Skeletal muscle satellite cell (primary cell): ENCODE data around the gene PRORP. TPM values are rescaled to one million over a fixed set of nuclear protein-coding genes. Genes with fewer than 3 reads are reported as not detected.
"Not testable (repeated sequence)": the region's sequence is repeated elsewhere in the genome, so short reads cannot be mapped to it uniquely, and the experiment has no call there.

ENCODE experiments used
- H3K27me3 ChIP-seq: 2 replicates; pipeline ENCODE4 v1.7.0; 2013; ENCODE audit warnings: low read length; ENCODE audit not compliant: control insufficient read depth, insufficient read depth
- H3K36me3 ChIP-seq: 2 replicates; pipeline ENCODE4 v1.7.0; 2013; ENCODE audit warnings: mild to moderate bottlenecking, control low read depth, low read length; ENCODE audit not compliant: insufficient read depth
- H3K4me1 ChIP-seq: 2 replicates; pipeline ENCODE4 v1.7.0; 2013; ENCODE audit warnings: low read length; ENCODE audit not compliant: control insufficient read depth, insufficient read depth
- H3K4me2 ChIP-seq: 2 replicates; pipeline ENCODE4 v1.7.0; 2013; ENCODE audit warnings: mild to moderate bottlenecking, low read length
- H3K4me3 ChIP-seq: 2 replicates; pipeline ENCODE4 v1.7.0; 2013; ENCODE audit warnings: low read length
- H3K9ac ChIP-seq: 2 replicates; pipeline ENCODE4 v1.7.0; 2013; ENCODE audit warnings: mild to moderate bottlenecking, low read depth, low read length, moderate library complexity
- H3K9me3 ChIP-seq: replicated peaks from 2 replicates; pipeline ENCODE4 v1.7.0; 2013; ENCODE audit warnings: mild to moderate bottlenecking, control low read depth, low read length
- total RNA-seq: library from RNA; depleted of rRNA; stranded (reverse); fragments of >200 nt; gene quantifications from 2 replicates; pipeline ENCODE4 v1.2.3, GENCODE V29; 2012; rRNA removed

The PRORP gene
- total RNA-seq: 26.0 and 27.1 TPM in 2 replicates

GRCh38 chr14:35121887-35122695 lies at the start of gene PRORP, which contains the start of gene PPP2R3C:
TSS of gene PRORP (plus strand) at chr14:35122552. CDS start at chr14:35123246, 694 bp downstream.
TSS of gene PPP2R3C (minus strand) at chr14:35121990. CDS start at chr14:35121959, 31 bp downstream.
- H3K36me3 ChIP-seq: no peaks in the 10 kb centered on the region
- peaks cover 17% of the 10 kb centered on the region for H3K4me1 ChIP-seq
- H3K9ac ChIP-seq: peak within 1 kb of the TSS; percentile 92
- peak within 1 kb of the TSS; percentile 85 for H3K4me3 ChIP-seq
- H3K27me3 ChIP-seq: no peaks in the 10 kb centered on the region
- H3K9me3 ChIP-seq: no peaks in the 10 kb centered on the region
- H3K4me2 ChIP-seq: peak within 1 kb of the TSS; percentile 86

- H3K4me1 ChIP-seq: no peaks in the 10 kb centered on the region
- H3K9ac ChIP-seq: no peak overlapping the region
- H3K27me3 ChIP-seq: no peaks in the 10 kb centered on the region
- no peak overlapping the region for H3K4me2 ChIP-seq
- H3K4me3 ChIP-seq: no peak overlapping the region
- peaks cover 28% of the 10 kb centered on the region for H3K36me3 ChIP-seq
- H3K9me3 ChIP-seq: no peaks in the 10 kb centered on the region
Measured at GRCh38 chr14:35073486-35073885, 48.9 kb upstream of the PRORP start.

- no peak overlapping the region for H3K4me2 ChIP-seq
- peaks cover 39% of the 10 kb centered on the region for H3K36me3 ChIP-seq
- H3K9me3 ChIP-seq: no peaks in the 10 kb centered on the region
- H3K4me3 ChIP-seq: no peak overlapping the region
- no peak overlapping the region for H3K9ac ChIP-seq
- H3K4me1 ChIP-seq: no peaks in the 10 kb centered on the region
- no peaks in the 10 kb centered on the region for H3K27me3 ChIP-seq
Measured at GRCh38 chr14:35078082-35078481, 44.3 kb upstream of the PRORP start.

- H3K4me1 ChIP-seq: no peaks in the 10 kb centered on the region
- no peak overlapping the region for H3K4me2 ChIP-seq
- H3K9ac ChIP-seq: no peak overlapping the region
- H3K9me3 ChIP-seq: no peaks in the 10 kb centered on the region
- H3K36me3 ChIP-seq: peaks cover 41% of the 10 kb centered on the region
- H3K4me3 ChIP-seq: no peak overlapping the region
- H3K27me3 ChIP-seq: no peaks in the 10 kb centered on the region
Measured at GRCh38 chr14:35079742-35080141, 42.6 kb upstream of the PRORP start.

GRCh38 chr14:35083530-35084150 lies 38.7 kb upstream of the PRORP start:
- Histone ChIP-seq H3K27me3 (no peaks in the 10 kb centered on the region), H3K9me3 (no peaks in the 10 kb centered on the region), H3K4me1 (no peaks in the 10 kb centered on the region), H3K4me2 (no peak overlapping the region), H3K36me3 (peaks cover 59% of the 10 kb centered on the region), H3K4me3 (no peak overlapping the region), H3K9ac (no peak overlapping the region)

- H3K4me3 ChIP-seq: no peak overlapping the region
- peaks cover 48% of the 10 kb centered on the region for H3K36me3 ChIP-seq
- no peaks in the 10 kb centered on the region for H3K27me3 ChIP-seq
Measured at GRCh38 chr14:35085441-35085840, 36.9 kb upstream of the PRORP start.

GRCh38 chr14:35088514-35088913 lies 33.8 kb upstream of the PRORP start:
- no peak overlapping the region for H3K4me2 ChIP-seq
- H3K4me1 ChIP-seq: no peaks in the 10 kb centered on the region
- H3K9me3 ChIP-seq: no peaks in the 10 kb centered on the region
- H3K27me3 ChIP-seq: no peaks in the 10 kb centered on the region
- no peak overlapping the region for H3K9ac ChIP-seq
- no peak overlapping the region for H3K4me3 ChIP-seq
- peaks cover 43% of the 10 kb centered on the region for H3K36me3 ChIP-seq

More at GRCh38 chr14:35085441-35085840, 36.9 kb upstream of the PRORP start:
- no peak overlapping the region for H3K9ac ChIP-seq
- no peaks in the 10 kb centered on the region for H3K4me1 ChIP-seq
- H3K9me3 ChIP-seq: no peaks in the 10 kb centered on the region
- H3K4me2 ChIP-seq: no peak overlapping the region

GRCh38 chr14:35094645-35095044 lies 27.7 kb upstream of the PRORP start:
- not testable (repeated sequence) for H3K4me1 ChIP-seq, H3K9ac ChIP-seq, H3K4me2 ChIP-seq, H3K4me3 ChIP-seq, H3K27me3 ChIP-seq, H3K9me3 ChIP-seq
- peaks cover 39% of the 10 kb centered on the region for H3K36me3 ChIP-seq

GRCh38 chr14:35107866-35108265 lies 14.5 kb upstream of the PRORP start:
- Histone ChIP-seq H3K4me1 (no peaks in the 10 kb centered on the region), H3K27me3 (no peaks in the 10 kb centered on the region), H3K4me2 (no peak overlapping the region), H3K36me3 (peaks cover 49% of the 10 kb centered on the region), H3K4me3 (no peak overlapping the region), H3K9ac (no peak overlapping the region), H3K9me3 (no peaks in the 10 kb centered on the region)

GRCh38 chr14:35112641-35113040 lies 9.7 kb upstream of the PRORP start:
- no peaks in the 10 kb centered on the region for H3K4me1 ChIP-seq
- H3K9ac ChIP-seq: no peak overlapping the region
- H3K4me2 ChIP-seq: no peak overlapping the region
- no peak overlapping the region for H3K4me3 ChIP-seq
- no peaks in the 10 kb centered on the region for H3K27me3 ChIP-seq
- peaks cover 52% of the 10 kb centered on the region for H3K36me3 ChIP-seq
- H3K9me3 ChIP-seq: no peaks in the 10 kb centered on the region

GRCh38 chr14:35113308-35113950 lies 8.9 kb upstream of the PRORP start:
- Histone ChIP-seq H3K27me3 (no peaks in the 10 kb centered on the region), H3K36me3 (peaks cover 47% of the 10 kb centered on the region), H3K4me1 (no peaks in the 10 kb centered on the region), H3K4me3 (no peak overlapping the region), H3K9me3 (no peaks in the 10 kb centered on the region), H3K4me2 (no peak overlapping the region), H3K9ac (no peak overlapping the region)
